K562 (cell line): ENCODE measurements around the gene PRAME. TPM values are rescaled to one million over a fixed set of nuclear protein-coding genes. Genes with fewer than 3 reads are reported as not detected.

Experiments
- BRCA1 ChIP-seq, 2 experiments: fragments of 450-650 bp in 1 of 2; sonication (generic) in 1 of 2; formaldehyde crosslinking in 1 of 2; IDR thresholded peaks; 2 replicates each; pipeline versions ENCODE4 v1.5.0 to v1.6.1; 2017 to 2020; ENCODE audit warnings: mild to moderate bottlenecking in 1 of 2, missing genetic modification reagents in 1 of 2
- FOXK1 ChIP-seq: sonication (generic); formaldehyde crosslinking; IDR thresholded peaks from 2 replicates; pipeline ENCODE4 v1.8.0; 2022; ENCODE audit warnings: missing genetic modification reagents, mild to moderate bottlenecking, borderline replicate concordance
- MLX ChIP-seq, 2 experiments: fragments of 450-650 bp in 1 of 2; sonication (generic) in 1 of 2; formaldehyde crosslinking; conservative IDR thresholded peaks; 2 replicates each; pipeline versions ENCODE4 v1.4.0 to v1.8.1; 2020 to 2022; ENCODE audit warnings: mild to moderate bottlenecking in 1 of 2, missing genetic modification reagents in 1 of 2
- MXD1 ChIP-seq: fragments of 250-450 bp; sonication (Bioruptor Pico); IDR thresholded peaks from 2 replicates; pipeline ENCODE4 v1.8.0; 2021; ENCODE audit warnings: borderline replicate concordance, mild to moderate bottlenecking, moderate library complexity; ENCODE audit not compliant: poor library complexity, severe bottlenecking
- NR0B1 ChIP-seq: fragments of 450-650 bp; IDR thresholded peaks from one replicate; pipeline ENCODE4 v1.6.1; 2018; ENCODE audit warnings: mild to moderate bottlenecking, moderate library complexity; ENCODE audit not compliant: partially characterized antibody
- POLR3A ChIP-seq: IDR thresholded peaks from 2 replicates; pipeline ENCODE4 v1.6.1; 2011; ENCODE audit warnings: borderline replicate concordance, mild to moderate bottlenecking, moderate library complexity; ENCODE audit not compliant: insufficient read length, insufficient read depth; ENCODE audit errors: extremely low read depth
- SP1 ChIP-seq: sonication (generic); formaldehyde crosslinking; IDR thresholded peaks from 2 replicates; pipeline ENCODE4 v1.8.1; 2022; ENCODE audit warnings: mild to moderate bottlenecking, missing genetic modification reagents
- TFAP4 ChIP-seq: sonication (generic); formaldehyde crosslinking; IDR thresholded peaks from 2 replicates; pipeline ENCODE4 v1.8.0; 2022; ENCODE audit warnings: missing genetic modification reagents, mild to moderate bottlenecking, moderate library complexity, borderline replicate concordance
- ZBTB43 ChIP-seq: sonication (generic); formaldehyde crosslinking; IDR thresholded peaks from 2 replicates; pipeline ENCODE4 v1.8.0; 2023; ENCODE audit warnings: mild to moderate bottlenecking, missing genetic modification reagents
- ZEB2 ChIP-seq: fragments of 450-650 bp; IDR thresholded peaks from 2 replicates; pipeline ENCODE4 v1.6.1; 2016
- ZFPM2 ChIP-seq: fragments of 250-450 bp; sonication (Bioruptor Pico); IDR thresholded peaks from 2 replicates; pipeline ENCODE4 v1.5.1; 2022; ENCODE audit warnings: mild to moderate bottlenecking
- ZNF124 ChIP-seq: sonication (generic); formaldehyde crosslinking; IDR thresholded peaks from 2 replicates; pipeline ENCODE4 v1.8.1; 2022; ENCODE audit warnings: missing genetic modification reagents
- polyA plus RNA-seq, 8 experiments: library from polyadenylated mRNA; depleted of rRNA in 4 of 8; stranded (reverse) in 5 of 8; unstranded in 3 of 8; fragments of >200 nt; fragmentation: Nextera tagmentation in 2 of 8; fragmentation: Illumina TruSeq in 1 of 8; extraction: Ambion mirVana in 2 of 8; extraction: Trizol in 1 of 8; gene quantifications; 2 replicates each; pipeline versions ENCODE4 v1.2.1 to v1.2.3, GENCODE V29; 2011 to 2014; ENCODE audit warnings: inconsistent platforms in 1 of 8, missing spikeins in 1 of 8
- total RNA-seq, 7 experiments: library from RNA; depleted of rRNA in 6 of 7; stranded (reverse); fragments of >200 nt in 6 of 7; fragmentation: Illumina TruSeq in 2 of 7; extraction: Trizol in 2 of 7; gene quantifications; 2 replicates each; pipeline versions ENCODE4 v1.2.1 to v1.2.3, GENCODE V29; 2011 to 2021; ENCODE audit warnings: low replicate concordance in 1 of 7
- TF ChIP-seq, protein P1 (sequence below): sonication (generic); formaldehyde crosslinking; IDR thresholded peaks from 2 replicates; pipeline ENCODE4 v1.8.0; 2023; ENCODE audit warnings: mild to moderate bottlenecking, missing genetic modification reagents
- TF ChIP-seq, protein P2 (sequence below): sonication (generic); formaldehyde crosslinking; IDR thresholded peaks from 2 replicates; pipeline ENCODE4 v1.8.1; 2023; ENCODE audit warnings: mild to moderate bottlenecking, missing genetic modification reagents

Gene PRAME
- total and polyA plus RNA-seq, 9 of the 15 experiments (the other 6 are each of a cell fraction or from before 2014, with no cell fraction given), result 662 to 2,141 (median 1,142) TPM

GRCh38 chr22:22520020-22520656 lies 38.9 kb downstream of the PRAME start, which contains the start of gene ZNF280A (continued):
- peak; percentile 89 for TF ChIP-seq TFAP4 (CRISPR knock-in tag)
- peak; percentile 76 for TF ChIP-seq SP1 (CRISPR knock-in tag)
- TF ChIP-seq ZEB2, result no peak
- peak; percentile 68; the same call in 1 of the 2 replicates for TF ChIP-seq FOXK1 (CRISPR knock-in tag)
- TF ChIP-seq ZFPM2 (CRISPR knock-in tag), result no peak
- TF ChIP-seq, protein P1, sequence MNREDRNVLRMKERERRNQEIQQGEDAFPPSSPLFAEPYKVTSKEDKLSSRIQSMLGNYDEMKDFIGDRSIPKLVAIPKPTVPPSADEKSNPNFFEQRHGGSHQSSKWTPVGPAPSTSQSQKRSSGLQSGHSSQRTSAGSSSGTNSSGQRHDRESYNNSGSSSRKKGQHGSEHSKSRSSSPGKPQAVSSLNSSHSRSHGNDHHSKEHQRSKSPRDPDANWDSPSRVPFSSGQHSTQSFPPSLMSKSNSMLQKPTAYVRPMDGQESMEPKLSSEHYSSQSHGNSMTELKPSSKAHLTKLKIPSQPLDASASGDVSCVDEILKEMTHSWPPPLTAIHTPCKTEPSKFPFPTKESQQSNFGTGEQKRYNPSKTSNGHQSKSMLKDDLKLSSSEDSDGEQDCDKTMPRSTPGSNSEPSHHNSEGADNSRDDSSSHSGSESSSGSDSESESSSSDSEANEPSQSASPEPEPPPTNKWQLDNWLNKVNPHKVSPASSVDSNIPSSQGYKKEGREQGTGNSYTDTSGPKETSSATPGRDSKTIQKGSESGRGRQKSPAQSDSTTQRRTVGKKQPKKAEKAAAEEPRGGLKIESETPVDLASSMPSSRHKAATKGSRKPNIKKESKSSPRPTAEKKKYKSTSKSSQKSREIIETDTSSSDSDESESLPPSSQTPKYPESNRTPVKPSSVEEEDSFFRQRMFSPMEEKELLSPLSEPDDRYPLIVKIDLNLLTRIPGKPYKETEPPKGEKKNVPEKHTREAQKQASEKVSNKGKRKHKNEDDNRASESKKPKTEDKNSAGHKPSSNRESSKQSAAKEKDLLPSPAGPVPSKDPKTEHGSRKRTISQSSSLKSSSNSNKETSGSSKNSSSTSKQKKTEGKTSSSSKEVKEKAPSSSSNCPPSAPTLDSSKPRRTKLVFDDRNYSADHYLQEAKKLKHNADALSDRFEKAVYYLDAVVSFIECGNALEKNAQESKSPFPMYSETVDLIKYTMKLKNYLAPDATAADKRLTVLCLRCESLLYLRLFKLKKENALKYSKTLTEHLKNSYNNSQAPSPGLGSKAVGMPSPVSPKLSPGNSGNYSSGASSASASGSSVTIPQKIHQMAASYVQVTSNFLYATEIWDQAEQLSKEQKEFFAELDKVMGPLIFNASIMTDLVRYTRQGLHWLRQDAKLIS, result peak; percentile 90
- TF ChIP-seq POLR3A, result no peak
- no peak for TF ChIP-seq BRCA1 (IDR thresholded peaks at IDR 0.05)
- no peak for TF ChIP-seq BRCA1 (CRISPR knock-in tag; IDR thresholded peaks at IDR 0.05)
- TF ChIP-seq, protein P2, sequence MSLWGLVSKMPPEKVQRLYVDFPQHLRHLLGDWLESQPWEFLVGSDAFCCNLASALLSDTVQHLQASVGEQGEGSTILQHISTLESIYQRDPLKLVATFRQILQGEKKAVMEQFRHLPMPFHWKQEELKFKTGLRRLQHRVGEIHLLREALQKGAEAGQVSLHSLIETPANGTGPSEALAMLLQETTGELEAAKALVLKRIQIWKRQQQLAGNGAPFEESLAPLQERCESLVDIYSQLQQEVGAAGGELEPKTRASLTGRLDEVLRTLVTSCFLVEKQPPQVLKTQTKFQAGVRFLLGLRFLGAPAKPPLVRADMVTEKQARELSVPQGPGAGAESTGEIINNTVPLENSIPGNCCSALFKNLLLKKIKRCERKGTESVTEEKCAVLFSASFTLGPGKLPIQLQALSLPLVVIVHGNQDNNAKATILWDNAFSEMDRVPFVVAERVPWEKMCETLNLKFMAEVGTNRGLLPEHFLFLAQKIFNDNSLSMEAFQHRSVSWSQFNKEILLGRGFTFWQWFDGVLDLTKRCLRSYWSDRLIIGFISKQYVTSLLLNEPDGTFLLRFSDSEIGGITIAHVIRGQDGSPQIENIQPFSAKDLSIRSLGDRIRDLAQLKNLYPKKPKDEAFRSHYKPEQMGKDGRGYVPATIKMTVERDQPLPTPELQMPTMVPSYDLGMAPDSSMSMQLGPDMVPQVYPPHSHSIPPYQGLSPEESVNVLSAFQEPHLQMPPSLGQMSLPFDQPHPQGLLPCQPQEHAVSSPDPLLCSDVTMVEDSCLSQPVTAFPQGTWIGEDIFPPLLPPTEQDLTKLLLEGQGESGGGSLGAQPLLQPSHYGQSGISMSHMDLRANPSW, result peak; percentile 96
- 0 out of 2 replicates have a peak, but pooled peaks have one; percentile 76 for TF ChIP-seq ZBTB43 (CRISPR knock-in tag)
- TF ChIP-seq NR0B1, result no peak
- no peak for TF ChIP-seq MXD1
- TF ChIP-seq MLX (CRISPR knock-in tag; conservative IDR thresholded peaks at IDR 0.05), result peak in 1 of 2 experiments; percentile 90; a peak in 1 of 4 replicates
- TF ChIP-seq ZNF124, result no peak
